Suppressor macrophage treated with lipopolysaccharide for 1 hour (primary cell): ENCODE results near the gene ZNF784.

ENCODE experiments used
- DNase-seq, 3 donors: peaks; one replicate each; pipeline ENCODE4 v3.0.0-alpha.2; 2020 to 2022

Gene ZNF784

GRCh38 chr19:55655648-55656040 is 31.3 kb upstream of the ZNF784 start:
- DNase-seq = no peak

GRCh38 chr19:55654868-55655647 is 30.7 kb upstream of the ZNF784 start, which contains the start of gene U2AF2:
Gene U2AF2, plus strand, starts transcription at chr19:55655035. Its CDS starts 70 bp downstream, at chr19:55655105.
- peak; percentile 94 to 98 (median 98) for DNase-seq

- peak; percentile 99 to 100 (median 100) for DNase-seq
Measured at GRCh38 chr19:55654323-55654867, 30.0 kb upstream of the ZNF784 start.

- DNase-seq = peak; percentile 99
Measured at GRCh38 chr19:55653651-55654322, 29.4 kb upstream of the ZNF784 start.

- peak in 1 of 3 donors; percentile 12 for DNase-seq
Measured at GRCh38 chr19:55652311-55653128, 28.2 kb upstream of the ZNF784 start.

GRCh38 chr19:55651236-55651635 is 26.9 kb upstream of the ZNF784 start:
- DNase-seq = no peak

GRCh38 chr19:55650602-55651230 is 26.4 kb upstream of the ZNF784 start:
- no peak for DNase-seq

- DNase-seq = peak in 1 of 3 donors; percentile 24
Measured at GRCh38 chr19:55650126-55650557, 25.8 kb upstream of the ZNF784 start.

- no peak for DNase-seq
Measured at GRCh38 chr19:55649268-55650125, 25.1 kb upstream of the ZNF784 start.

GRCh38 chr19:55648585-55649267 is 24.4 kb upstream of the ZNF784 start:
- peak; percentile 25 to 36 (median 35) for DNase-seq

GRCh38 chr19:55647732-55648584 is 23.6 kb upstream of the ZNF784 start, which contains the start of gene CCDC106:
Gene CCDC106, plus strand, starts transcription at chr19:55648212. Its CDS starts 835 bp downstream, at chr19:55649047.
- peak; percentile 58 to 80 (median 61) for DNase-seq

GRCh38 chr19:55646889-55647731 is 22.7 kb upstream of the ZNF784 start:
- no peak for DNase-seq

GRCh38 chr19:55645512-55645881 is 21.1 kb upstream of the ZNF784 start:
- DNase-seq = no peak

GRCh38 chr19:55644842-55645511 is 20.6 kb upstream of the ZNF784 start:
- DNase-seq = peak in 1 of 3 donors; percentile 16

- no peak for DNase-seq
Measured at GRCh38 chr19:55644191-55644833, 19.9 kb upstream of the ZNF784 start.

GRCh38 chr19:55643887-55644176 is 19.5 kb upstream of the ZNF784 start:
- no peak for DNase-seq

GRCh38 chr19:55643003-55643886 is 18.9 kb upstream of the ZNF784 start, which contains the start of gene ZNF581:
Gene ZNF581, plus strand, starts transcription at chr19:55643649. Its CDS starts 923 bp downstream, at chr19:55644572.
- peak; percentile 69 to 88 (median 81) for DNase-seq
